ENCODE results near the gene PTF1A. TPM values are rescaled to one million over a fixed set of nuclear protein-coding genes. Genes with fewer than 3 reads are reported as not detected.

The PTF1A gene
- total RNA-seq, 1 experiment from 2014 or later: not detected

GRCh38 chr10:23200586-23200985, 8.5 kb downstream of the PTF1A start:
- Histone ChIP-seq H3K4me1 (ENCODE audit: control insufficient read depth, insufficient read depth, low read length) (no peaks in the 10 kb centered on the region), H3K36me3 (ENCODE audit: control insufficient read depth, insufficient read depth, low read length) (no peaks in the 10 kb centered on the region), H3K4me3 (ENCODE audit: low read depth in 2 of 2, low read length in 2 of 2) (no peak overlapping the region), H3K27ac (ENCODE audit: low read length) (no peak overlapping the region), H3K9me3 (ENCODE audit: control insufficient read depth, insufficient read depth, low read depth, low read length) (no peaks in the 10 kb centered on the region), H3K27me3 (ENCODE audit: control insufficient read depth, insufficient read depth, low read length) (no peaks in the 10 kb centered on the region; the same call in 1 of the 2 replicates)
- CTCF ChIA-PET: no interaction called here
- DNase-seq (ENCODE audit: low read depth, low spot score) (no peak), ATAC-seq (no peak)
- no TSS peak for BruUV-seq (replicated peaks)
- TF ChIP-seq, protein P1, sequence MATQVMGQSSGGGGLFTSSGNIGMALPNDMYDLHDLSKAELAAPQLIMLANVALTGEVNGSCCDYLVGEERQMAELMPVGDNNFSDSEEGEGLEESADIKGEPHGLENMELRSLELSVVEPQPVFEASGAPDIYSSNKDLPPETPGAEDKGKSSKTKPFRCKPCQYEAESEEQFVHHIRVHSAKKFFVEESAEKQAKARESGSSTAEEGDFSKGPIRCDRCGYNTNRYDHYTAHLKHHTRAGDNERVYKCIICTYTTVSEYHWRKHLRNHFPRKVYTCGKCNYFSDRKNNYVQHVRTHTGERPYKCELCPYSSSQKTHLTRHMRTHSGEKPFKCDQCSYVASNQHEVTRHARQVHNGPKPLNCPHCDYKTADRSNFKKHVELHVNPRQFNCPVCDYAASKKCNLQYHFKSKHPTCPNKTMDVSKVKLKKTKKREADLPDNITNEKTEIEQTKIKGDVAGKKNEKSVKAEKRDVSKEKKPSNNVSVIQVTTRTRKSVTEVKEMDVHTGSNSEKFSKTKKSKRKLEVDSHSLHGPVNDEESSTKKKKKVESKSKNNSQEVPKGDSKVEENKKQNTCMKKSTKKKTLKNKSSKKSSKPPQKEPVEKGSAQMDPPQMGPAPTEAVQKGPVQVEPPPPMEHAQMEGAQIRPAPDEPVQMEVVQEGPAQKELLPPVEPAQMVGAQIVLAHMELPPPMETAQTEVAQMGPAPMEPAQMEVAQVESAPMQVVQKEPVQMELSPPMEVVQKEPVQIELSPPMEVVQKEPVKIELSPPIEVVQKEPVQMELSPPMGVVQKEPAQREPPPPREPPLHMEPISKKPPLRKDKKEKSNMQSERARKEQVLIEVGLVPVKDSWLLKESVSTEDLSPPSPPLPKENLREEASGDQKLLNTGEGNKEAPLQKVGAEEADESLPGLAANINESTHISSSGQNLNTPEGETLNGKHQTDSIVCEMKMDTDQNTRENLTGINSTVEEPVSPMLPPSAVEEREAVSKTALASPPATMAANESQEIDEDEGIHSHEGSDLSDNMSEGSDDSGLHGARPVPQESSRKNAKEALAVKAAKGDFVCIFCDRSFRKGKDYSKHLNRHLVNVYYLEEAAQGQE (IDR thresholded peaks at IDR 0.05; ENCODE audit: insufficient read depth in 1 of 2, low read depth in 2 of 2, low read length in 1 of 2): no peak
- TF ChIP-seq CTCF (IDR thresholded peaks at IDR 0.05) (no peak), TCF7L2 (IDR thresholded peaks at IDR 0.05; ENCODE audit: low read depth, low read length) (no peak), SIN3A (IDR thresholded peaks at IDR 0.05; ENCODE audit: borderline replicate concordance, insufficient read depth, low read depth, low read length) (no peak), POLR2AphosphoS5 (IDR thresholded peaks at IDR 0.05; ENCODE audit: low read depth, low read length) (no peak)
- intact Hi-C loops (cut with micrococcal nuclease; ENCODE audit: unreplicated experiment): no loop called here
- POLR2A ChIA-PET: interaction anchor here (0.7 kb wide), 1 partner anchor 1335 kb away, joined by 6 read pairs; no protein-coding TSS in a partner anchor
- in situ Hi-C loops (cut with HindIII; ENCODE audit: low pct_unique_long_range_greater_than_20kb, low sequenced_read_pairs): no loop called here

- no peak for ATAC-seq
- intact Hi-C loops (cut with micrococcal nuclease; ENCODE audit: unreplicated experiment): no loop called here
- Histone ChIP-seq H3K4me1 (ENCODE audit: control insufficient read depth, insufficient read depth, low read length) (no peaks in the 10 kb centered on the region), H3K27ac (ENCODE audit: low read length) (no peak overlapping the region), H3K36me3 (ENCODE audit: control insufficient read depth, insufficient read depth, low read length) (no peaks in the 10 kb centered on the region), H3K27me3 (ENCODE audit: control insufficient read depth, insufficient read depth, low read length) (no peaks in the 10 kb centered on the region; the same call in 1 of the 2 replicates), H3K4me3 (ENCODE audit: low read depth in 2 of 2, low read length in 2 of 2) (no peak overlapping the region), H3K9me3 (ENCODE audit: control insufficient read depth, insufficient read depth, low read depth, low read length) (no peaks in the 10 kb centered on the region)
- CTCF ChIA-PET: no interaction called here
- POLR2A ChIA-PET: interaction anchor here (0.7 kb wide), 1 partner anchor 1334 kb away, joined by 6 read pairs; no protein-coding TSS in a partner anchor
- BruUV-seq (replicated peaks): no TSS peak
- no peak for TF ChIP-seq CTCF (IDR thresholded peaks at IDR 0.05)
- in situ Hi-C loops (cut with HindIII; ENCODE audit: low pct_unique_long_range_greater_than_20kb, low sequenced_read_pairs): no loop called here
- DNase-seq (ENCODE audit: low read depth, low spot score): no peak
Measured at GRCh38 chr10:23200997-23201652, 9.0 kb downstream of the PTF1A start.
